CD4-positive, alpha-beta T cell (primary cell): ENCODE results near the gene ARVCF. TPM values are rescaled to one million over a fixed set of nuclear protein-coding genes. Genes with fewer than 3 reads are reported as not detected.

Experiments
- ATAC-seq: fragments of 200-7000 bp; cut with Tn5 transposase; one replicate; pipeline ENCODE4 v1.10.0; 2022; ENCODE audit warnings: mild to moderate bottlenecking; ENCODE audit not compliant: poor library complexity
- CTCF ChIA-PET: fragments of 350-600 bp; sonication (Branson Sonifier 250); formaldehyde crosslinking; loops from one replicate; lab custom pipeline; 2021; ENCODE audit warnings: antibody characterized with exemption, inconsistent platforms; lab: Charles Lee
- POLR2A ChIA-PET: fragments of 350-600 bp; sonication (Branson Sonifier 250); formaldehyde crosslinking; loops from one replicate; lab custom pipeline; 2021; ENCODE audit warnings: antibody characterized with exemption, inconsistent platforms; lab: Charles Lee
- DNase-seq, 14 experiments: peaks; one replicate each; pipeline ENCODE4 v3.0.0-alpha.2; 2013 to 2020; ENCODE audit warnings: mixed read lengths in 2 of 14
- H3K27ac ChIP-seq, 2 donors: one replicate each; pipeline versions ENCODE4 v1.5.1 to v1.7.0; 2013; ENCODE audit warnings: low read length in 2 of 2, low read depth in 1 of 2, mild to moderate bottlenecking in 1 of 2
- H3K27me3 ChIP-seq, 2 experiments: 1 replicate in 1 of 2; 2 replicates in 1 of 2; pipeline versions ENCODE4 v1.6.1 to v1.7.0; 2013; ENCODE audit warnings: low read length in 2 of 2, control low read depth in 1 of 2, mild to moderate bottlenecking in 1 of 2, moderate library complexity in 1 of 2; ENCODE audit not compliant: insufficient read depth in 2 of 2, control insufficient read depth in 1 of 2
- H3K36me3 ChIP-seq: one replicate; pipeline ENCODE4 v1.6.1; 2013; ENCODE audit warnings: low read length, control low read depth; ENCODE audit not compliant: insufficient read depth
- H3K4me1 ChIP-seq: one replicate; pipeline ENCODE4 v1.6.1; 2013; ENCODE audit warnings: low read length, control low read depth; ENCODE audit not compliant: insufficient read depth
- H3K4me3 ChIP-seq: one replicate; pipeline ENCODE4 v1.5.1; 2013; ENCODE audit warnings: mild to moderate bottlenecking, low read length, moderate library complexity
- H3K9me3 ChIP-seq, 2 experiments: 1 replicate in 1 of 2; 2 replicates in 1 of 2; pipeline versions ENCODE4 v1.6.1 to v1.7.0; 2013; ENCODE audit warnings: low read length in 2 of 2, mild to moderate bottlenecking in 2 of 2, control low read depth in 1 of 2, moderate library complexity in 1 of 2; ENCODE audit not compliant: control insufficient read depth in 1 of 2, insufficient read depth in 1 of 2
- H3K27ac Mint-ChIP-seq: one replicate; pipeline ENCODE4 v1.8.0; 2020; ENCODE audit warnings: mixed read lengths
- H3K27me3 Mint-ChIP-seq: one replicate; pipeline ENCODE4 v1.8.0; 2021; ENCODE audit warnings: mixed read lengths
- H3K36me3 Mint-ChIP-seq: one replicate; pipeline ENCODE4 v1.8.0; 2021; ENCODE audit warnings: low read depth, mixed read lengths
- H3K4me1 Mint-ChIP-seq: one replicate; pipeline ENCODE4 v1.8.0; 2021; ENCODE audit warnings: low read depth, mixed read lengths
- H3K4me3 Mint-ChIP-seq: one replicate; pipeline ENCODE4 v1.8.0; 2020; ENCODE audit warnings: mild to moderate bottlenecking, mixed read lengths
- H3K9me3 Mint-ChIP-seq: one replicate; pipeline ENCODE4 v1.8.0; 2020; ENCODE audit warnings: mixed read lengths
- intact Hi-C, 2 experiments: fragments of 100-400 bp; cut with DNase I in 1 of 2; cut with micrococcal nuclease in 1 of 2; formaldehyde crosslinking; loops; one replicate each; pipeline versions ENCODE4 v1.15.1 to v1.9.0; 2023 to 2025; cut with DNase I, micrococcal nuclease
- total RNA-seq, 174 experiments: library from RNA in 2 of 174; stranded (reverse) in 2 of 174; gene quantifications; one replicate each; pipeline ENCODE4 v1.2.3 and lab custom pipeline; 2021 to 2026
- TF ChIP-seq, protein P1 (sequence below): fragments of 200-600 bp; IDR thresholded peaks from one replicate; pipeline ENCODE4 v1.8.0; 2022; ENCODE audit warnings: antibody characterized with exemption, mild to moderate bottlenecking

ARVCF gene
- total RNA-seq, 2 experiments from 2014 or later, result 2.2 to 2.5 TPM

DNA sequence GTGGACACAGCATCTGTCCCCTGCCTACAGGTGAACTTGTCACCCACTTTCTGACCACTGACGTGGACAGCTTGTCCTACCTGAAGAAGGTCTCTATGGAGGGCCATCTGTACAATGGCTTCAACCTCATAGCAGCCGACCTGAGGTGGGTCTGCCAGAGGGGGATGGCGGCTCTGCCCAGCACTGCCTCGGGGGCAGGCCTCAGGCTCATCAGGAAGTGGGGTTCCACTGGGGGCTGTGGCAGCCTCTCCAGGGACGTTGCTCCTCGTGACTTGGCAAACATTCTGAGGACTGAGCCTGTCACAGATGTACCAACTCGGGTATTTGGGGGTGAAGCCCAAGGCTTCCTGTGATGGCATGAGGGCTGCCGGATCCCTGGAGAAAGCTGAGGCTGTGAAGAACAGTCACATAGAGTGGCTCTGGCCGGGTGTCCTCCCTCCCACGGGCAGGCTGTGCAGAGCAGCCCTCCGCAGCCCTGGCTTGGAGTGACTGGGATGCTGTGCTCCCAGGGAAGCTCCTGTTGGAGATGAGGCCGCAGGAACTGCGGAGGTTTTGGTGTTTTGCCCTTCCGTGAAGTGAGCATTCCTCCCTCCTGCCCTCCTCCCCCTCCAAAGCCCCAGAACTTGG, 36.9 kb upstream of the ARVCF start:
- intact Hi-C loops, result no loop called here
- no peak for DNase-seq
- CTCF ChIA-PET, result no interaction called here
- H3K9me3 ChIP-seq, result no peaks in the 10 kb centered on the region
- H3K27me3 ChIP-seq, result no peaks in the 10 kb centered on the region
- no peak overlapping the region for H3K27ac Mint-ChIP-seq
- no peaks in the 10 kb centered on the region for H3K9me3 Mint-ChIP-seq
- POLR2A ChIA-PET, result no interaction called here
- no peaks in the 10 kb centered on the region for H3K4me1 ChIP-seq
- ATAC-seq, result no peak
- no peak overlapping the region for H3K4me3 Mint-ChIP-seq
- peaks cover 66% of the 10 kb centered on the region for H3K36me3 Mint-ChIP-seq
- H3K4me1 Mint-ChIP-seq, result no peaks in the 10 kb centered on the region
- H3K4me3 ChIP-seq, result no peak overlapping the region
- TF ChIP-seq, protein P1, sequence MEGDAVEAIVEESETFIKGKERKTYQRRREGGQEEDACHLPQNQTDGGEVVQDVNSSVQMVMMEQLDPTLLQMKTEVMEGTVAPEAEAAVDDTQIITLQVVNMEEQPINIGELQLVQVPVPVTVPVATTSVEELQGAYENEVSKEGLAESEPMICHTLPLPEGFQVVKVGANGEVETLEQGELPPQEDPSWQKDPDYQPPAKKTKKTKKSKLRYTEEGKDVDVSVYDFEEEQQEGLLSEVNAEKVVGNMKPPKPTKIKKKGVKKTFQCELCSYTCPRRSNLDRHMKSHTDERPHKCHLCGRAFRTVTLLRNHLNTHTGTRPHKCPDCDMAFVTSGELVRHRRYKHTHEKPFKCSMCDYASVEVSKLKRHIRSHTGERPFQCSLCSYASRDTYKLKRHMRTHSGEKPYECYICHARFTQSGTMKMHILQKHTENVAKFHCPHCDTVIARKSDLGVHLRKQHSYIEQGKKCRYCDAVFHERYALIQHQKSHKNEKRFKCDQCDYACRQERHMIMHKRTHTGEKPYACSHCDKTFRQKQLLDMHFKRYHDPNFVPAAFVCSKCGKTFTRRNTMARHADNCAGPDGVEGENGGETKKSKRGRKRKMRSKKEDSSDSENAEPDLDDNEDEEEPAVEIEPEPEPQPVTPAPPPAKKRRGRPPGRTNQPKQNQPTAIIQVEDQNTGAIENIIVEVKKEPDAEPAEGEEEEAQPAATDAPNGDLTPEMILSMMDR, result no peak
- no peaks in the 10 kb centered on the region for H3K27me3 Mint-ChIP-seq
- no peak overlapping the region for H3K27ac ChIP-seq
- H3K36me3 ChIP-seq, result peaks cover 68% of the 10 kb centered on the region

DNA sequence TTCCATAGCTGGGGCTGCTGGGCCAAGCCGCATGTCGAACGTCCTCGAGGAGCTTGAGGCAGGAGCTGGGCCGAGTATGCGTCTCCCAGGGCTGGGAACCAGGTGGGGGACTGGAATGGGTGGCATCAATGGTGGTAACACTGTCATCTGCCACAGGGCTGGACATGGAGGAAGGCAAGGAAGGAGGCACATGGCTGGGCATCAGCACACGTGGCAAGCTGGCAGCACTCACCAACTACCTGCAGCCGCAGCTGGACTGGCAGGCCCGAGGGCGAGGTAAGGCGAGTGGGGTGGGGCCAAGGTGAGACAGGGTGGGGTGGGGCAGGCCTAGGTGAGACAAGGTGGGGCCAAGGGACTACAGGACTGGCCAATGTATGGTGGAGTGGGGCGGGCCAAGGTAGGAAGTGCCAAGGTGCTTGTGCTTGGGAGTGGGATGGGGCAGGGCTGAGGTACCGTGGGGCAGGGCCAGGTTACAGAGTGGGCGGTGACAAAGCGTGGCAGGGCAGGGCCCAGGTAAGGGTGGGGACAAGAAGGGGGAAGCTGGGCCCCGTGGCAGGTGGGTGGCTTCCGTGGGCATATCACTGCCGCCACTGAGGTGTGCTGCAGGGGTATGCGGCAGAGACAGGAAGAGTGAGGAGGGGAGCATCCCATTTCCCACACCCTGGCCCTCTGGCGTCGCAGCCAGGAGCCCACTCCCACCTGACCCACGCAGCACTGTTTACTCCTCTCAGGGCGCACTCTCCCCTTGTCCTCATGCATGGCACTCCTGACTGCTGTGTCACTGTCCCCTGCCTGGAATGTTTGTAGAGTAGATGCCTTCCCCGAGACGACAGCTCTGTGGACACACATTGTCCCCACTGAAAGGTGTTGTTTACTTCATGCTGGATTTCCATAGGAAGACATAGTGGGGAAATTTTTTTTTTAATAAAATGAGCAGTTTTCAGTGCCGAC, 36.0 kb upstream of the ARVCF start:
- no peak for DNase-seq
- peaks cover 0 to 5% of the 10 kb centered on the region in 2 experiments for H3K9me3 ChIP-seq
- Mint-ChIP-seq H3K4me3 (no peak overlapping the region), H3K27ac (no peak overlapping the region), H3K36me3 (peaks cover 66% of the 10 kb centered on the region), H3K27me3 (no peaks in the 10 kb centered on the region), H3K9me3 (no peaks in the 10 kb centered on the region), H3K4me1 (no peaks in the 10 kb centered on the region)
- POLR2A ChIA-PET, result no interaction called here
- no peak for ATAC-seq
- intact Hi-C loops, result no loop called here
- no peak overlapping the region for H3K27ac ChIP-seq
- no peaks in the 10 kb centered on the region for H3K4me1 ChIP-seq
- TF ChIP-seq, protein P1, result no peak
- no peak overlapping the region for H3K4me3 ChIP-seq
- CTCF ChIA-PET, result no interaction called here
- no peaks in the 10 kb centered on the region for H3K27me3 ChIP-seq
- H3K36me3 ChIP-seq, result peaks cover 71% of the 10 kb centered on the region

DNA sequence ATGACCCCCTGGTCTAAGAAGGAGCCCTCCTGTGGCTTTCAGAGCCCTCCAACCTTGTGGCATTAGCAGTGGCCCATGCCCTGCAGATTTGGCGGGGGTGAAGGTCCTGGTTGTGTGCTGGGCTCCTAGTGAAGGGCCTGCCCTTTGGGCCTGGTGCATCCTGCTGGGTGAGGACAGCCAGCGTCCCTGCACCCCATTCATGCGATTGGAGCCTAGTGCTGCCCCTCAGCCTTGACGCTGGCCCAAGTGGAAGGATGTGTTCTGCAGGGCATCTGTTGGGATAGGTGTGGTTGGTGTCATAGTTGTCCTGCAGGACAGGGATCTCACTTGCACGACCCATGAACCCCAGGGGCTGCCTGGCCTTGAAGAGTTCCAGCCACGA, 35.3 kb upstream of the ARVCF start:
- CTCF ChIA-PET, result no interaction called here
- H3K4me3 Mint-ChIP-seq, result no peak overlapping the region
- H3K36me3 Mint-ChIP-seq, result peaks cover 68% of the 10 kb centered on the region

More for the DNA sequence above, 35.3 kb upstream of the ARVCF start:
- H3K9me3 ChIP-seq, result peaks cover 0 to 8% of the 10 kb centered on the region in 2 experiments
- DNase-seq (no peak), ATAC-seq (no peak)
- Mint-ChIP-seq H3K9me3 (no peaks in the 10 kb centered on the region), H3K27ac (no peak overlapping the region), H3K4me1 (peaks cover under 1% of the 10 kb centered on the region), H3K27me3 (no peaks in the 10 kb centered on the region)
- peaks cover 3% of the 10 kb centered on the region for H3K4me1 ChIP-seq
- POLR2A ChIA-PET, result no interaction called here
- TF ChIP-seq, protein P1, result no peak
- no peak overlapping the region for H3K27ac ChIP-seq
- no peaks in the 10 kb centered on the region for H3K27me3 ChIP-seq
- H3K4me3 ChIP-seq, result no peak overlapping the region
- peaks cover 71% of the 10 kb centered on the region for H3K36me3 ChIP-seq
- intact Hi-C loops, result no loop called here
